OCI-LY1 (cell line): ENCODE data around the gene SLCO2A1.

Source experiments
- H2AFZ ChIP-seq: fragments of 200-600 bp; sonication (generic), shearing (Covaris generic); 2 replicates; pipeline ENCODE4 v1.6.0; 2014; ENCODE audit warnings: antibody characterized with exemption, mild to moderate bottlenecking, low read length
- H3F3A ChIP-seq: fragments of 200-600 bp; sonication (generic), shearing (Covaris generic); 2 replicates; pipeline ENCODE4 v1.6.0; 2014; ENCODE audit warnings: mild to moderate bottlenecking, antibody characterized with exemption, low read length, moderate library complexity; ENCODE audit not compliant: insufficient read depth
- H3K27ac ChIP-seq: fragments of 200-600 bp; sonication (generic); 2 replicates; pipeline ENCODE4 v1.5.1; 2014; ENCODE audit warnings: low read length, mixed run types, mild to moderate bottlenecking, low read depth; ENCODE audit not compliant: poor library complexity, severe bottlenecking
- H3K27me3 ChIP-seq: fragments of 200-600 bp; sonication (generic); 2 replicates; pipeline ENCODE4 v1.6.0; 2014; ENCODE audit warnings: antibody characterized with exemption, mild to moderate bottlenecking, low read length, moderate library complexity; ENCODE audit not compliant: insufficient read depth
- H3K36me3 ChIP-seq: fragments of 200-600 bp; sonication (generic); 2 replicates; pipeline ENCODE4 v1.6.1; 2014; ENCODE audit warnings: mild to moderate bottlenecking, antibody characterized with exemption, low read length, moderate library complexity, mixed read lengths; ENCODE audit not compliant: insufficient read depth
- H3K4me1 ChIP-seq: fragments of 200-600 bp; sonication (generic); 2 replicates; pipeline ENCODE4 v1.5.1; 2014; ENCODE audit warnings: mild to moderate bottlenecking, low read length, moderate library complexity; ENCODE audit not compliant: insufficient read depth, severe bottlenecking
- H3K4me2 ChIP-seq: fragments of 200-600 bp; sonication (generic), shearing (Covaris generic); 2 replicates; pipeline ENCODE4 v1.6.1; 2014; ENCODE audit warnings: low read length
- H3K4me3 ChIP-seq: fragments of 200-600 bp; sonication (generic); 2 replicates; pipeline ENCODE4 v1.5.1; 2014; ENCODE audit warnings: low read length, low read depth, mild to moderate bottlenecking, mixed read lengths; ENCODE audit not compliant: poor library complexity, severe bottlenecking
- H3K79me2 ChIP-seq: fragments of 200-600 bp; shearing (Covaris generic); 2 replicates; pipeline ENCODE4 v1.6.1; 2016; ENCODE audit warnings: mixed run types, low read length, mixed read lengths; ENCODE audit not compliant: insufficient read depth
- H3K9ac ChIP-seq: fragments of 200-600 bp; sonication (generic), shearing (Covaris generic); 2 replicates; pipeline ENCODE4 v1.6.1; 2014; ENCODE audit warnings: mild to moderate bottlenecking, low read length, mixed read lengths
- H3K9me2 ChIP-seq: fragments of 200-600 bp; sonication (generic), shearing (Covaris generic); 2 replicates; pipeline ENCODE4 v1.6.1; 2014; ENCODE audit warnings: low read depth, mild to moderate bottlenecking, low read length, mixed read lengths
- H3K9me3 ChIP-seq: fragments of 200-600 bp; shearing (Covaris generic); 2 replicates; pipeline ENCODE4 v1.6.1; 2014; ENCODE audit warnings: low read length, mixed read lengths
- H4K20me1 ChIP-seq: fragments of 200-600 bp; sonication (generic), shearing (Covaris generic); 2 replicates; pipeline ENCODE4 v1.6.0; 2016; ENCODE audit warnings: mild to moderate bottlenecking, low read length; ENCODE audit not compliant: insufficient read depth
- EZH2 ChIP-seq: fragments of 200-600 bp; sonication (generic), shearing (Covaris generic); IDR thresholded peaks from 2 replicates; pipeline ENCODE4 v1.8.0; 2017; ENCODE audit warnings: borderline replicate concordance, mixed run types, mild to moderate bottlenecking, antibody characterized with exemption, low read length, moderate library complexity, mixed read lengths
- TF ChIP-seq, protein P1 (sequence below): fragments of 200-600 bp; sonication (generic), shearing (Covaris generic); IDR thresholded peaks from 2 replicates; pipeline ENCODE4 v1.5.1; 2017; ENCODE audit warnings: mild to moderate bottlenecking, antibody characterized with exemption, low read length, moderate library complexity, mixed read lengths

SLCO2A1 gene

DNA sequence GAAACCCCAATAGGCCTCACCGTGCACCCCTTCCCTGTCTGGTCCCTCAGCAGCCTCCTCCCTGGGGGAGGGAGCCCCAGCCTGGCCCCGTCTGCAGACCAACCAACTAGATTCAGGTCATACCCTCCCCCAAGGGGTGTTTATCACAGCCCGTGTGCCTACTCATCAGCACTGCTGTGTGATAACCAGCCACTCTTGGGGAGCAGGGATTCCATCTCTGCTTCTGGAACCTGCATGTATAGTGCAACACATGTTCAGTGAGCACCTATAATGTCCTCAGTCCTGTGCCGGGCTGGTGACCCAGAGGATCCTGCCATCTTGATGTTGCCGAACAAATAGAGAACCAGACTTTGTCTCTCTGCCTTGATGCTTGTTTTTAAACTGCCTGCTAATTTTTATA, 6.6 kb upstream of the SLCO2A1 start:
- TF ChIP-seq EZH2, result no peak
- TF ChIP-seq, protein P1, sequence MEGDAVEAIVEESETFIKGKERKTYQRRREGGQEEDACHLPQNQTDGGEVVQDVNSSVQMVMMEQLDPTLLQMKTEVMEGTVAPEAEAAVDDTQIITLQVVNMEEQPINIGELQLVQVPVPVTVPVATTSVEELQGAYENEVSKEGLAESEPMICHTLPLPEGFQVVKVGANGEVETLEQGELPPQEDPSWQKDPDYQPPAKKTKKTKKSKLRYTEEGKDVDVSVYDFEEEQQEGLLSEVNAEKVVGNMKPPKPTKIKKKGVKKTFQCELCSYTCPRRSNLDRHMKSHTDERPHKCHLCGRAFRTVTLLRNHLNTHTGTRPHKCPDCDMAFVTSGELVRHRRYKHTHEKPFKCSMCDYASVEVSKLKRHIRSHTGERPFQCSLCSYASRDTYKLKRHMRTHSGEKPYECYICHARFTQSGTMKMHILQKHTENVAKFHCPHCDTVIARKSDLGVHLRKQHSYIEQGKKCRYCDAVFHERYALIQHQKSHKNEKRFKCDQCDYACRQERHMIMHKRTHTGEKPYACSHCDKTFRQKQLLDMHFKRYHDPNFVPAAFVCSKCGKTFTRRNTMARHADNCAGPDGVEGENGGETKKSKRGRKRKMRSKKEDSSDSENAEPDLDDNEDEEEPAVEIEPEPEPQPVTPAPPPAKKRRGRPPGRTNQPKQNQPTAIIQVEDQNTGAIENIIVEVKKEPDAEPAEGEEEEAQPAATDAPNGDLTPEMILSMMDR, result no peak
- Histone ChIP-seq H3K27me3 (no peaks in the 10 kb centered on the region; the same call in 1 of the 2 replicates), H3K4me3 (no peak overlapping the region), H3K9me2 (no peaks in the 10 kb centered on the region), H3K4me2 (no peak overlapping the region), H3K4me1 (no peaks in the 10 kb centered on the region), H3K36me3 (no peaks in the 10 kb centered on the region), H2AFZ (no peak overlapping the region), H3K9ac (no peak overlapping the region), H3F3A (no peaks in the 10 kb centered on the region), H3K9me3 (no peaks in the 10 kb centered on the region), H3K79me2 (no peaks in the 10 kb centered on the region), H4K20me1 (no peaks in the 10 kb centered on the region), H3K27ac (no peak overlapping the region)

DNA sequence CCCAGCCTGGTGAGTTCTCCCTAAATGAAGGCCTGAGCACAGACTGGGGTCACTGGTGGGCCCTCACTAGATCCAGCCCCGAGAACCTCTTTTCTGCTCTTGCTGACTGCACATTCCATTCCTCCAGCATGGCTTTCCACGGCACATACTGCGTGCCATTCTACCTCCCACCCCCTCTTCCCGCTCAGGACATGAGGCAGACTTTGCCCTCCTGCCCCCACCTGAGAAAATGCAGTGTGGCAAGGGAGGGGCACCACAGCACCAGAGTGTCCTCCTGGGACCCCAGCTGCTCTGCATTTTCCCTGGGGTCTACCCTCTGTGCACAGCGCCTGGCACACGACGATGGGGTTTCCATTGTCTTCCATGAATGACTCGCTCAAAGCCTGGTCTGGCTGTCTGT, 6.1 kb upstream of the SLCO2A1 start:
- no peak overlapping the region for H3K4me3 ChIP-seq
- no peaks in the 10 kb centered on the region for H3K9me3 ChIP-seq
- no peak overlapping the region for H3K9ac ChIP-seq
- no peaks in the 10 kb centered on the region for H3K79me2 ChIP-seq
- H3K9me2 ChIP-seq, result no peaks in the 10 kb centered on the region
- no peaks in the 10 kb centered on the region for H3K4me1 ChIP-seq
- H3K36me3 ChIP-seq, result no peaks in the 10 kb centered on the region
- no peaks in the 10 kb centered on the region for H3F3A ChIP-seq
- no peak overlapping the region for H3K4me2 ChIP-seq
- no peak for TF ChIP-seq EZH2
- TF ChIP-seq, protein P1, result no peak
- H2AFZ ChIP-seq, result no peak overlapping the region
- H3K27ac ChIP-seq, result no peak overlapping the region
- no peaks in the 10 kb centered on the region; the same call in 1 of the 2 replicates for H3K27me3 ChIP-seq
- H4K20me1 ChIP-seq, result no peaks in the 10 kb centered on the region

DNA sequence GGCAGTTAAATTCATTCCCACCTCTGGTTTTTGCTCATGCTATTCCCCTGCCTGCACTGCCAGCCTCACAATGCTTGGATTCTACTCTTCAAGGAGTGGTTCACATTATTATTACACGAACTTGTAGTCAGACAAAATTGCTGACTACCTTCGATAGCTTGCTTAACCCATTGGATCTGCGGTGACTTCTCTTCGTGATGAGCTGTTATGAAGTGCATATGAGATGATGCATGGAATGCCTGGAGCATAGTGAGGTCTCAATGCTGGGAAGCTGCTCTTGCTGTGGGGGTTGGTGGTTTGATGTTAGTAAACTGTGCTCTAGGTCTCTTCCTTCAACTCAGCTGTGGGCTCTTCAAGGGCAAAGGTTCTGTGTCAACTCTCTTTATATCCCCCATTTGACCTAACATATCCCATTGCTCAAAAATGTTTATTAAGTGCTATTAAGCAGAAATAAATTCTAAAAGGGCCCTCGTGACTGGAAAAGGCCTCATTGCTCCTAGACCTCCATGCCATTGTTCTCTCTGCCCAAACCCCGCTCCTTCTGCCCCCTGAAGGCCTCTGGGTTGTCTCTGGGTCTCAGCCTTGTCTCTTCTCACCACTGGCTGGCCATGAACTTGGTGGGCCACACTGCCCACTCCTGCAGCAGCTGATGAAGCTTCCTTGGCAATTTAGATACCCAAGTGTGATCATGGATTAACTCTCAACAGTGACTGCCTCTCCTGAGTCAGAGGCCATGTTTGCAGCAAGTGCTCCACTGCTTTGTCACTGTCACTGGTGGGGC, 4.5 kb upstream of the SLCO2A1 start:
- Histone ChIP-seq H2AFZ (no peak overlapping the region), H3K36me3 (no peaks in the 10 kb centered on the region), H3K4me1 (no peaks in the 10 kb centered on the region), H3F3A (no peaks in the 10 kb centered on the region), H4K20me1 (no peaks in the 10 kb centered on the region), H3K9ac (no peak overlapping the region), H3K27me3 (no peaks in the 10 kb centered on the region; the same call in 1 of the 2 replicates), H3K4me2 (no peak overlapping the region), H3K9me3 (no peaks in the 10 kb centered on the region), H3K4me3 (no peak overlapping the region), H3K79me2 (no peaks in the 10 kb centered on the region), H3K27ac (no peak overlapping the region), H3K9me2 (no peaks in the 10 kb centered on the region)
- TF ChIP-seq, protein P1, result no peak
- no peak for TF ChIP-seq EZH2
